Astrocyte (in vitro differentiated cells and primary cell): ENCODE results near the gene SRGAP2B.
"Not testable (repeated sequence)": the region's sequence is repeated elsewhere in the genome, so short reads cannot be mapped to it uniquely, and the experiment has no call there.

Experiments
- CTCF ChIP-seq: IDR thresholded peaks from 2 replicates; pipeline ENCODE4 v1.5.1; 2011; ENCODE audit warnings: low read depth, mild to moderate bottlenecking, inconsistent platforms, low read length, moderate library complexity; ENCODE audit not compliant: insufficient read depth
- EZH2 ChIP-seq: IDR thresholded peaks from 2 replicates; pipeline ENCODE4 v1.6.1; 2012; ENCODE audit warnings: mild to moderate bottlenecking, low read length, inconsistent platforms; ENCODE audit not compliant: insufficient read depth

- TF ChIP-seq CTCF, EZH2: not testable (repeated sequence)
Observed at GRCh38 chr1:145063285-145063684, 31.8 kb downstream of the SRGAP2B start.
